Stimulated activated memory B cell treated with anti-CD40 and anti-IgM and Interleukin-4, amounts not matched to agents 10 μg/mL and 1 μg/mL and 100 μg/mL, for 72 hours (primary cell): ENCODE data around the gene GNG14.

Experiments
- ATAC-seq: fragments of 150-1000 bp; cut with Tn5 transposase; 2 replicates; pipeline ENCODE4 v1.10.0; 2021
- H3K27ac Mint-ChIP-seq: one replicate; pipeline ENCODE4 v1.8.0; 2022; ENCODE audit warnings: mild to moderate bottlenecking, mixed read lengths
- H3K27me3 Mint-ChIP-seq: one replicate; pipeline ENCODE4 v1.8.0; 2022; ENCODE audit warnings: mixed read lengths
- H3K36me3 Mint-ChIP-seq: one replicate; pipeline ENCODE4 v1.8.0; 2022; ENCODE audit warnings: mixed read lengths
- H3K4me1 Mint-ChIP-seq: one replicate; pipeline ENCODE4 v1.8.0; 2022; ENCODE audit warnings: mixed read lengths
- H3K4me3 Mint-ChIP-seq: one replicate; pipeline ENCODE4 v1.8.0; 2022; ENCODE audit warnings: mild to moderate bottlenecking, moderate library complexity, mixed read lengths
- H3K9me3 Mint-ChIP-seq: one replicate; pipeline ENCODE4 v1.8.0; 2022; ENCODE audit warnings: mixed read lengths

GNG14 gene

GRCh38 chr19:12660980-12661379 is 26.8 kb upstream of the GNG14 start:
- H3K27ac Mint-ChIP-seq, result no peak overlapping the region
- H3K9me3 Mint-ChIP-seq, result no peaks in the 10 kb centered on the region
- H3K4me1 Mint-ChIP-seq, result peaks cover 26% of the 10 kb centered on the region
- peaks cover 62% of the 10 kb centered on the region for H3K36me3 Mint-ChIP-seq
- no peak overlapping the region for H3K4me3 Mint-ChIP-seq
- no peaks in the 10 kb centered on the region for H3K27me3 Mint-ChIP-seq
- no peak for ATAC-seq

GRCh38 chr19:12664406-12665280 is 23.2 kb upstream of the GNG14 start:
- no peaks in the 10 kb centered on the region for H3K27me3 Mint-ChIP-seq

GRCh38 chr19:12665281-12665573 is 22.6 kb upstream of the GNG14 start:
- Mint-ChIP-seq H3K9me3 (no peaks in the 10 kb centered on the region), H3K36me3 (peaks cover 39% of the 10 kb centered on the region), H3K4me1 (peaks cover 48% of the 10 kb centered on the region), H3K27me3 (no peaks in the 10 kb centered on the region), H3K27ac (peak overlapping the region; percentile 97), H3K4me3 (peak overlapping the region; percentile 90)
- ATAC-seq, result peak; percentile 88

More at GRCh38 chr19:12664406-12665280, 23.2 kb upstream of the GNG14 start:
- peaks cover 46% of the 10 kb centered on the region for H3K4me1 Mint-ChIP-seq
- ATAC-seq, result no peak
- peak overlapping the region; percentile 97 for H3K27ac Mint-ChIP-seq
- peak overlapping the region; percentile 90 for H3K4me3 Mint-ChIP-seq
- peaks cover 45% of the 10 kb centered on the region for H3K36me3 Mint-ChIP-seq
- no peaks in the 10 kb centered on the region for H3K9me3 Mint-ChIP-seq

- Mint-ChIP-seq H3K4me1 (peaks cover 53% of the 10 kb centered on the region), H3K36me3 (peaks cover 35% of the 10 kb centered on the region), H3K27ac (peak overlapping the region; percentile 97), H3K4me3 (peak overlapping the region; percentile 90), H3K27me3 (no peaks in the 10 kb centered on the region), H3K9me3 (no peaks in the 10 kb centered on the region)
- ATAC-seq, result peak; percentile 55
Observed at GRCh38 chr19:12665671-12666264, 22.0 kb upstream of the GNG14 start.

- H3K36me3 Mint-ChIP-seq, result peaks cover 35% of the 10 kb centered on the region
- peak; percentile 83 for ATAC-seq
- H3K27me3 Mint-ChIP-seq, result no peaks in the 10 kb centered on the region
- H3K4me3 Mint-ChIP-seq, result peak within 1 kb of the TSS; percentile 90
- H3K27ac Mint-ChIP-seq, result peak within 1 kb of the TSS; percentile 97
- H3K4me1 Mint-ChIP-seq, result peaks cover 55% of the 10 kb centered on the region
- H3K9me3 Mint-ChIP-seq, result no peaks in the 10 kb centered on the region
Observed at GRCh38 chr19:12666265-12667048, 21.3 kb upstream of the GNG14 start, which contains the start of the genes MAN2B1 and WDR83. Gene MAN2B1, minus strand, starts transcription at chr19:12666742. Its CDS starts 41 bp downstream, at chr19:12666701. Gene WDR83, plus strand, starts transcription at chr19:12666807. Its CDS starts 2,984 bp downstream, at chr19:12669791.

GRCh38 chr19:12667731-12668302 is 20.0 kb upstream of the GNG14 start:
- H3K36me3 Mint-ChIP-seq, result peaks cover 42% of the 10 kb centered on the region
- no peaks in the 10 kb centered on the region for H3K9me3 Mint-ChIP-seq
- no peaks in the 10 kb centered on the region for H3K27me3 Mint-ChIP-seq
- H3K27ac Mint-ChIP-seq, result no peak overlapping the region
- ATAC-seq, result no peak
- peak overlapping the region; percentile 96 for H3K4me3 Mint-ChIP-seq
- H3K4me1 Mint-ChIP-seq, result peaks cover 63% of the 10 kb centered on the region

GRCh38 chr19:12668346-12668745 is 19.5 kb upstream of the GNG14 start:
- Mint-ChIP-seq H3K36me3 (peaks cover 37% of the 10 kb centered on the region), H3K9me3 (no peaks in the 10 kb centered on the region), H3K4me1 (peaks cover 63% of the 10 kb centered on the region), H3K27ac (peak overlapping the region; percentile 100), H3K27me3 (no peaks in the 10 kb centered on the region), H3K4me3 (peak overlapping the region; percentile 96)
- no peak for ATAC-seq

- ATAC-seq, result no peak
- peak overlapping the region; percentile 100 for H3K27ac Mint-ChIP-seq
Observed at GRCh38 chr19:12668932-12669269, 18.9 kb upstream of the GNG14 start.

GRCh38 chr19:12669270-12670158 is 18.3 kb upstream of the GNG14 start:
- peak overlapping the region; percentile 100 for H3K27ac Mint-ChIP-seq
- peaks cover 37% of the 10 kb centered on the region for H3K36me3 Mint-ChIP-seq
- H3K9me3 Mint-ChIP-seq, result no peaks in the 10 kb centered on the region
- H3K4me1 Mint-ChIP-seq, result peaks cover 67% of the 10 kb centered on the region
- H3K27me3 Mint-ChIP-seq, result no peaks in the 10 kb centered on the region
- ATAC-seq, result peak; percentile 59
- H3K4me3 Mint-ChIP-seq, result peak overlapping the region; percentile 96

More at GRCh38 chr19:12668932-12669269, 18.9 kb upstream of the GNG14 start:
- Mint-ChIP-seq H3K9me3 (no peaks in the 10 kb centered on the region), H3K27me3 (no peaks in the 10 kb centered on the region), H3K36me3 (peaks cover 36% of the 10 kb centered on the region), H3K4me3 (peak overlapping the region; percentile 96), H3K4me1 (peaks cover 66% of the 10 kb centered on the region)

GRCh38 chr19:12670159-12670928 is 17.5 kb upstream of the GNG14 start:
- Mint-ChIP-seq H3K27me3 (no peaks in the 10 kb centered on the region), H3K4me1 (peaks cover 61% of the 10 kb centered on the region), H3K9me3 (no peaks in the 10 kb centered on the region), H3K36me3 (peaks cover 36% of the 10 kb centered on the region), H3K27ac (peak overlapping the region; percentile 100), H3K4me3 (peak overlapping the region; percentile 96)
- no peak for ATAC-seq

- peaks cover 51% of the 10 kb centered on the region for H3K36me3 Mint-ChIP-seq
- peaks cover 59% of the 10 kb centered on the region for H3K4me1 Mint-ChIP-seq
- no peaks in the 10 kb centered on the region for H3K9me3 Mint-ChIP-seq
- H3K27me3 Mint-ChIP-seq, result no peaks in the 10 kb centered on the region
- no peak for ATAC-seq
- no peak overlapping the region for H3K27ac Mint-ChIP-seq
- no peak overlapping the region for H3K4me3 Mint-ChIP-seq
Observed at GRCh38 chr19:12672744-12673143, 15.1 kb upstream of the GNG14 start.

GRCh38 chr19:12675399-12675798 is 12.4 kb upstream of the GNG14 start:
- no peak for ATAC-seq
- no peaks in the 10 kb centered on the region for H3K9me3 Mint-ChIP-seq
- peaks cover 51% of the 10 kb centered on the region for H3K36me3 Mint-ChIP-seq
- H3K4me1 Mint-ChIP-seq, result peaks cover 48% of the 10 kb centered on the region
- no peak overlapping the region for H3K27ac Mint-ChIP-seq
- H3K4me3 Mint-ChIP-seq, result no peak overlapping the region
- no peaks in the 10 kb centered on the region for H3K27me3 Mint-ChIP-seq

GRCh38 chr19:12675940-12676339 is 11.9 kb upstream of the GNG14 start:
- Mint-ChIP-seq H3K36me3 (peaks cover 54% of the 10 kb centered on the region), H3K4me1 (peaks cover 46% of the 10 kb centered on the region), H3K9me3 (no peaks in the 10 kb centered on the region), H3K27ac (peak overlapping the region; percentile 3), H3K4me3 (no peak overlapping the region), H3K27me3 (no peaks in the 10 kb centered on the region)
- no peak for ATAC-seq
